T-helper 9 cell (primary cell): ENCODE results near the gene CUEDC2.
A peak's percentile ranks its signal among the peaks of the same experiment; 100 is the strongest.

Source experiments
- DNase-seq: peaks from one replicate; pipeline ENCODE4 v3.0.0-alpha.2; 2020

CUEDC2 gene

DNA sequence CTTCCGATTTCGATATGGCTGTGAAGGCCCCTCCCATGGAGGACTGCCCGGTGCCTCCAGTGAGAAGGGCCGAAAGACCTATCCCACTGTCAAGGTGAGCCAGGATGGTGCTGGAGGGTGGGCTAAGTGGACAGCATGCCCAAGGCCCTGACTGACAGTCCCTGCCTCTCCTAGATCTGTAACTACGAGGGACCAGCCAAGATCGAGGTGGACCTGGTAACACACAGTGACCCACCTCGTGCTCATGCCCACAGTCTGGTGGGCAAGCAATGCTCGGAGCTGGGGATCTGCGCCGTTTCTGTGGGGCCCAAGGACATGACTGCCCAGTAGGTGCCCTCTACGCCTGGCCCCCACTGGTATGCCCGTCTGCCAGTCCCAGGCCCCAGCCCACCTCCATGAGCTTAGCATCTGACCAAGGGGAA, 35.6 kb downstream of the CUEDC2 start:
- DNase-seq = no peak

- no peak for DNase-seq
Observed at GRCh38 chr10:102396317-102396650, 36.1 kb downstream of the CUEDC2 start.

- peak; percentile 92 for DNase-seq
Observed at GRCh38 chr10:102395400-102396316, 36.7 kb downstream of the CUEDC2 start, which contains the start of gene NFKB2. Gene NFKB2, plus strand, starts transcription at chr10:102395705. Its CDS starts 255 bp downstream, at chr10:102395960.

DNA sequence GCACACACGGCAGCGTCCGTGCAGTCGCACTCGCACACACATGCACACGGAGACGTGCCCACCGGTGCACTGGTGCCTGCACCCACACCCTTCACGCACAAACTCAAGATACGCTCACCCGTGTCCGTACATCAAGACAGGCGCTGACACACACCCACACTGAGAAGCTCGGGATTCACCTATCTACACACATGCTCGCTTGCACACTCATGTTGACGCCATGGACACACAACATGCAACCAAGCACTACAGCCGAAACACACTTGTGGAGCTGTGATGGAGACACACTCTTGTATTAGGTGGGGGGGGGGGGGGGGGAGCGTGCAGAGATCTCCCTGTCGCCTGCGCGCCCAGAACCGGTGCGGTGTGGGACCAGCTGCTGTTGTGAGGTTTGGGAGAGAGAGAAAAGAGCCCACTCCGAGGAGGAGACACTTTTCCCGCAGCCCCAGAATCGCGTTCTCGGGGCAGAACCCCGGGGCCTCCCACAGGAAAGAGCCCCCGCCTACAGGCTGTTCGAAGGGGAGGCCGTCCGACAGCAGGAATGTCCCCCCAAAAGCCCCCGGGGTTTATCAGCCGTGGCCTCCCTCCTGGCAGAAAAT, 37.5 kb downstream of the CUEDC2 start:
- peak; percentile 60 for DNase-seq

- DNase-seq = peak; percentile 98
Observed at GRCh38 chr10:102394079-102394800, 38.1 kb downstream of the CUEDC2 start.

DNA sequence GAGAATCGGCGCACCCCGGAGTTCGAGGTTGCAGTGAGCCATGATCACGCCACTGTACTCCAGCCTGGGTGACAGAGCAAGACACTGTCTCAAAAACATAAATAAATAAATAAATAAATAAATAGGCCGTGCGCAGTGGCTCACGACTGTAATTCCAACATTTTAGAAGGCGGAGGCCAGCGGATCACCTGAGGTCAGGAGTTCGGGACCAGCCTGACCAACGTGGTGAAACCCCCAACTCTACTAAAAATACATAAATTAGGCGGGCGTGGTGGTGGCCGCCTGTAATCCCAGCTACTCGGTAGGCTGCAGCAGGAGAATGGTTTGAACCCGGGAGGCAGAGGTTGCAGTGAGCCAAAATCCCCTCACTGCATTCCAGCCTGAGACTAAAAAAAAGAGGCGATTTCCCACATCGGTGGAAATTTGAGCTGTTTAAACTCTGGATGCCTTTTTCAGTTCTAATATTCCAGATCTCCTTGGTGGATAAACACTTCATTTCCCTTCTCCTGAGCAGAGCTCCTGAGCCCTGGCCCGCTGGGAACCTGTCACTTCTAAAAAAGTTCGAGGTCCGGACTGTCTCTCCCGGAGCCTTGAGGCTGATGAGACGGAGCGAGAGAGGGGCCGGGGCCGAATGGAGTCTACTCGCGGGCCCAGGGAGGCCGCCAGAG, 38.8 kb downstream of the CUEDC2 start:
- no peak for DNase-seq

DNA sequence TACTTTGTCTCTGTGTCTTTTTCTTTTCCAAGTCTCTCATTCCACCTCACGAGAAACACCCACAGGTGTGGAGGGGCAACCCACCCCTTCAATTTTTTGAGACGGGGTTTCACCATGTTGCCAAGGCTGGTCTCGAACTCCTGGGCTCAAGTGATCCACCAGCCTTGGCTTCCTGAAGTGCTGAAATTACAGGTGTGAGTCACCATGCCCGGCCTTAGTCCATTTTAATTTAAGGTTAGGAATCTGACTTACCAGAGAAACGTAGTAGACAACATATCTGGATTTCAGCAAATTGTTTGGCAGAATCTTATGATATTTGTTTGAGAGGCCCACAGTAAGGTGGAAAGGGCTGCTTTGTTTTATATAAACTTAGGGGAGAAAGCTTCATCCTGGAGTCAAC, 40.1 kb downstream of the CUEDC2 start:
- no peak for DNase-seq

DNA sequence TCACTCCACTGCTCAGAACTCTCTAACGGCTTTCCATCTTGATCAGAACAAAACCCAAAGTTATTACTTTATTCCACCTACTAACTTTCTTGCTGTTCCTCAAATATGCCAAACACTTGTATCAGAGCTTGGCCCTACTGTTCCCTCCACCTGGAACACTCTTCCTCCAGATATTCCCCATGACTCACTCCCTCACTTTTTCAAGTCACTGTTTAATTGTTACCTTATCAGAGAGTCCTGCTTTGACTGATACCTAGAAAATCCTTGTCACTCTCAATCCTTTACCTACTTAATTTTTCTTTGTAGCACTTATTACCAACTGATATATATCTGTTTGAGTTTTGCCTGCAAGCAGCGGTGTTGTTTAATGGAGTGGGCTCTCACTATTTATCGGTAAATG, 42.5 kb downstream of the CUEDC2 start:
- DNase-seq = no peak

- DNase-seq = no peak
Observed at GRCh38 chr10:102384606-102385429, 47.6 kb downstream of the CUEDC2 start.

DNA sequence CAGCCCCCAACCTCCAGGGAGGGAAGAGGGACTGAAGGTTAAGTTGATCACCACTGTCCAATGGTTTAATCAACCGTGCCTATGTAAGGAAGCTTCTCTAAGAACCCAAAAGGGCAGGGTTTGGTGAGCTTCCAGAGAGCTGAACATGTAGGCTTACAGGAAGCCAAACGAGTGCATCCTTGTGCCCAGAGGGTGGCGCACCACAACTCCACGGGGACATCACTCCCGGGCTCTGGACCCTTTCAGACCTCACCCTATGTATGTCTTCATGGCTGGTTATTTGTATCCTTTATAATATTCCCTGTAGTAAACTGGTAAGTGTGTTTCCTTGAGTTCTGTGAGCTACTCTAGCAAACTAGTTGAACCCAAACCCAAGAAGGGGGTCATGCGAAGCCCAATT, 48.3 kb downstream of the CUEDC2 start:
- DNase-seq = no peak

GRCh38 chr10:102382871-102383270, 49.5 kb downstream of the CUEDC2 start:
- no peak for DNase-seq

GRCh38 chr10:102381983-102382382, 50.4 kb downstream of the CUEDC2 start:
- no peak for DNase-seq

- no peak for DNase-seq
Observed at GRCh38 chr10:102379383-102379782, 53.0 kb downstream of the CUEDC2 start.

DNA sequence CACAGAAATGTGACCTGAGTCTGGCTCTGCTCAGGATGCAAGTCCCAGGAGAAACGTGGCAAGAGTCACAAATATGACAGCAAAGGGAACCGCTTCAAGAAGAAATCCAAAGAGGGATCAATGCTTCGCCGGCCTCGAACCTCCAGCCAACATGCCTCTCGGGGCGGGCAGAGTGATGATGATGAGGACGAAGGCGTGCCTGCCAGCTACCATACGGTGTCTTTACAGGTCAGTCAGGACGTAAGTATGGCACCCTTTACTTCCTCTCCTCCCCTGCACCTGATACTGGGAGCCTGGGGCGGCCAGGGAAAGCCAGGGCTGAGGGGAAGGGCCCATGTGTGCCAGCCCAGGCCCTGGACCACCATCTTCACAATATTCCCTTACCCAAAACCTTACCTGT, 55.5 kb downstream of the CUEDC2 start:
- no peak for DNase-seq

DNA sequence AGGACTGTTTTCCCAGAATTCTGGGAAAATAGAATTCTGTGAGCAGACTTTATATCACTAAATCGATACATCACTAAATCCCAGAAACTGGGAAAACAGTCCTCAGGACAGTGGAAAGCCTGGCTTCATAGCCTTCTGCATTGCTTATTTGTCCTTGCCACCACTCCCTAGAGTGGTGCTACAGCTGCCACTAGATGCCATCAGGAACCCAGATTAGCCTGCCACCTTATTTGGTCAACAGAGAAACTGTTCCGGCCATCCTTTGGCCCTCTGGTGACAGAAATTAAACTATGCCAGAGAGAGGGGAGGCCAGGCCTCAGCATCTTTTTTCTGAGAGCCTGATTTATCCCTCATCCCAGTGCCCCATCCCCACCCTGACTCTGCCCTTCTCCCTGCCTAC, 56.5 kb downstream of the CUEDC2 start:
- no peak for DNase-seq

- no peak for DNase-seq
Observed at GRCh38 chr10:102375250-102375649, 57.1 kb downstream of the CUEDC2 start.
